IPS-20b (cell line): ENCODE results near the gene ALDH16A1.

ENCODE experiments used
- H3K27ac ChIP-seq: one replicate; pipeline ENCODE4 v1.5.1; 2013; ENCODE audit warnings: low read length
- H3K27me3 ChIP-seq: 2 replicates; pipeline ENCODE4 v1.6.1; 2013; ENCODE audit warnings: mild to moderate bottlenecking, low read length, inconsistent platforms; ENCODE audit not compliant: insufficient read depth
- H3K36me3 ChIP-seq: 2 replicates; pipeline ENCODE4 v1.6.1; 2013; ENCODE audit warnings: low read depth, mild to moderate bottlenecking, inconsistent platforms, low read length, moderate library complexity; ENCODE audit not compliant: insufficient read depth
- H3K4me1 ChIP-seq: 2 replicates; pipeline ENCODE4 v1.6.1; 2013; ENCODE audit warnings: mild to moderate bottlenecking, control low read depth, inconsistent platforms, low read length, moderate library complexity; ENCODE audit not compliant: insufficient read depth
- H3K4me3 ChIP-seq: 2 replicates; pipeline ENCODE4 v1.5.1; 2013; ENCODE audit warnings: mild to moderate bottlenecking, low read length, inconsistent platforms
- H3K9ac ChIP-seq: 2 replicates; pipeline ENCODE4 v1.6.1; 2013; ENCODE audit warnings: low read depth, mild to moderate bottlenecking, inconsistent platforms, low read length, moderate library complexity
- H3K9me3 ChIP-seq: 2 replicates; pipeline ENCODE4 v1.6.1; 2013; ENCODE audit warnings: mild to moderate bottlenecking, low read depth, low read length, inconsistent platforms; ENCODE audit not compliant: insufficient read depth

The ALDH16A1 gene

GRCh38 chr19:49513746-49514118, 60.7 kb downstream of the ALDH16A1 start:
- H3K9ac ChIP-seq: peak overlapping the region; percentile 61; the same call in 1 of the 2 replicates
- H3K4me3 ChIP-seq: peak overlapping the region; percentile 76
- H3K9me3 ChIP-seq: no peaks in the 10 kb centered on the region
- no peaks in the 10 kb centered on the region for H3K27me3 ChIP-seq
- H3K4me1 ChIP-seq: peaks cover 8% of the 10 kb centered on the region; the same call in 1 of the 2 replicates
- no peak overlapping the region for H3K27ac ChIP-seq
- H3K36me3 ChIP-seq: peaks cover 10% of the 10 kb centered on the region

- Histone ChIP-seq H3K27ac (no peak overlapping the region), H3K9me3 (no peaks in the 10 kb centered on the region), H3K4me1 (peaks cover 8% of the 10 kb centered on the region; the same call in 1 of the 2 replicates), H3K9ac (peak overlapping the region; percentile 61; the same call in 1 of the 2 replicates), H3K4me3 (peak overlapping the region; percentile 76), H3K36me3 (peaks cover 10% of the 10 kb centered on the region), H3K27me3 (no peaks in the 10 kb centered on the region)
Measured at GRCh38 chr19:49514151-49514550, 61.1 kb downstream of the ALDH16A1 start.

- H3K4me3 ChIP-seq: no peak overlapping the region
- peaks cover 12% of the 10 kb centered on the region for H3K36me3 ChIP-seq
- H3K4me1 ChIP-seq: peaks cover 8% of the 10 kb centered on the region; the same call in 1 of the 2 replicates
- no peak overlapping the region for H3K27ac ChIP-seq
- no peaks in the 10 kb centered on the region for H3K27me3 ChIP-seq
- H3K9ac ChIP-seq: no peak overlapping the region
- no peaks in the 10 kb centered on the region for H3K9me3 ChIP-seq
Measured at GRCh38 chr19:49515767-49516166, 62.7 kb downstream of the ALDH16A1 start.

- H3K4me3 ChIP-seq: no peak overlapping the region
- peaks cover 5% of the 10 kb centered on the region; the same call in 1 of the 2 replicates for H3K4me1 ChIP-seq
- peaks cover 19% of the 10 kb centered on the region for H3K36me3 ChIP-seq
- no peak overlapping the region for H3K27ac ChIP-seq
- no peaks in the 10 kb centered on the region for H3K9me3 ChIP-seq
- H3K9ac ChIP-seq: no peak overlapping the region
- no peaks in the 10 kb centered on the region for H3K27me3 ChIP-seq
Measured at GRCh38 chr19:49518033-49518432, 65.0 kb downstream of the ALDH16A1 start.
